ENCODE measurements around the gene FTCD. TPM values are rescaled to one million over a fixed set of nuclear protein-coding genes. Genes with fewer than 3 reads are reported as not detected.
"Not testable (repeated sequence)": the region's sequence is repeated elsewhere in the genome, so short reads cannot be mapped to it uniquely, and the experiment has no call there.

FTCD gene
- total and polyA plus RNA-seq, 3 donors from 2014 or later, result 49.2 to 63.5 (median 50.5) TPM

DNA sequence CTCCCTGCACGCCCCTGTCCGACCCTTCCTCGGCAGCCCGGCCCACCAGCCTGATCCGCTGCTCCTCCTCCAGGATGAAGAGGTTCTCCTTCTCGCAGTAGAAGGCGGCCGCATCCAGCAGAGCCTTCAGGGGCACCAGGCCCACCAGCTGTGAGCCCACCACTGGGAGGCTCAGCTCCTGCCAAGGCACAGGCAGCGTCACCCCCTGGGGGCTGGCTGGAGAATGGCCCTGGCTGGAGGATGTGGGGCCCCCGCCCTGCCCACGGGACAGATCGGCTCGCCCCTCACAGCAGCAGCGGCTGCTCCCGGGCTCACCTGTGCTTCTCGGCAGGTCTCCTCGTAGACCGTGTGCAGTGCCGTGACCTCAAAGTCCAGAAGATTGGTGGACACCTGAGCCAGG lies 5.3 kb downstream of the FTCD start:
- H3K27me3 ChIP-seq, result no peaks in the 10 kb centered on the region
- TF ChIP-seq, protein P1, sequence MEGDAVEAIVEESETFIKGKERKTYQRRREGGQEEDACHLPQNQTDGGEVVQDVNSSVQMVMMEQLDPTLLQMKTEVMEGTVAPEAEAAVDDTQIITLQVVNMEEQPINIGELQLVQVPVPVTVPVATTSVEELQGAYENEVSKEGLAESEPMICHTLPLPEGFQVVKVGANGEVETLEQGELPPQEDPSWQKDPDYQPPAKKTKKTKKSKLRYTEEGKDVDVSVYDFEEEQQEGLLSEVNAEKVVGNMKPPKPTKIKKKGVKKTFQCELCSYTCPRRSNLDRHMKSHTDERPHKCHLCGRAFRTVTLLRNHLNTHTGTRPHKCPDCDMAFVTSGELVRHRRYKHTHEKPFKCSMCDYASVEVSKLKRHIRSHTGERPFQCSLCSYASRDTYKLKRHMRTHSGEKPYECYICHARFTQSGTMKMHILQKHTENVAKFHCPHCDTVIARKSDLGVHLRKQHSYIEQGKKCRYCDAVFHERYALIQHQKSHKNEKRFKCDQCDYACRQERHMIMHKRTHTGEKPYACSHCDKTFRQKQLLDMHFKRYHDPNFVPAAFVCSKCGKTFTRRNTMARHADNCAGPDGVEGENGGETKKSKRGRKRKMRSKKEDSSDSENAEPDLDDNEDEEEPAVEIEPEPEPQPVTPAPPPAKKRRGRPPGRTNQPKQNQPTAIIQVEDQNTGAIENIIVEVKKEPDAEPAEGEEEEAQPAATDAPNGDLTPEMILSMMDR (IDR thresholded peaks at IDR 0.05), result no peak
- TF ChIP-seq POLR2A (IDR thresholded peaks at IDR 0.05), result no peak
- no peak overlapping the region for H3K4me3 ChIP-seq
- H3K36me3 ChIP-seq (ENCODE audit: low read depth, missing control alignments), result no peaks in the 10 kb centered on the region
- peaks cover 16% of the 10 kb centered on the region for H3K4me1 ChIP-seq
- H3K27ac ChIP-seq, result no peak overlapping the region
- DNase-seq, result peak; percentile 9
- intact Hi-C loops (cut with DNase I; ENCODE audit: low total_unique reads), result no loop called here
- no peaks in the 10 kb centered on the region for H3K9me3 ChIP-seq
- 89 to 97% methylated on average over 7 to 19 of the region's 19 CpGs for whole genome bisulfite sequencing, 2 donors

DNA sequence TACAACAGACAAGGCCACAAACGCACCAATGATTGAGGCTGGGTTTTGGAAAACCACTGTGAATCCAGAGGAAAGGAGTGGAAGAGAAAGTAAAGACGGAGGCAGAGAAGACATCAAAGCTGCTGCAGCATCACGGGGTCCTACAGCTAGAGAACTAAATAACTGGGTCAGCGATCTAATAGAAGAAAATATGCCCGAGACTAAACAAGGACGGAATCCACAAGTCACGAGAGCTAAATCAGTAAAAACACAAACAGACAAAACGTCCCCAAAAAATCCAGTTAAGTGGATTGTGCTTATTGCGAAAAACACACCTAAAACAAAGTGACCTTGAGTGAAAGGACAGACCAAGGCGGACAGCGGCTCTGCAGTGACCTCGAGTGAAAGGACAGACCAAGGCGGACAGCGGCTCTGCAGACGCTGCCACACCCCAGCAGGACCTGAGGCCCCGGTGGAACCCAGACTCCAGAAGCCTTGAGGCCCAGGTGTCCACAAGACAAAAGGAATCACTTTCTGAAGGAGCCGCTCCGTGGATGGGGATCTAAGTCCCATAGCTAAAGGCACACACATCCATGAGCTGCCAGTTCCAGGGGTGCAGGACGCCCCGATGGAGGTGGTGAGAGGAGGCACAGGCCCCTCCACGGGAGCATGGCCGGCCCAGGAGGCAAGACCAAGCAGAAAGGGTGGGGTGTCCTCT lies 6.0 kb downstream of the FTCD start:
- intact Hi-C loops (cut with DNase I; ENCODE audit: low total_unique reads), result no loop called here
- Histone ChIP-seq H3K27ac (no peak overlapping the region), H3K4me3 (no peak overlapping the region), H3K4me1 (peaks cover 16% of the 10 kb centered on the region), H3K9me3 (no peaks in the 10 kb centered on the region), H3K27me3 (no peaks in the 10 kb centered on the region), H3K36me3 (ENCODE audit: low read depth, missing control alignments) (no peaks in the 10 kb centered on the region)
- WGBS, 2 donors, result 72 to 79% methylated on average over 22 of the region's 22 CpGs
- TF ChIP-seq, protein P1 (IDR thresholded peaks at IDR 0.05), result no peak
- TF ChIP-seq POLR2A (IDR thresholded peaks at IDR 0.05), result no peak
- no peak for DNase-seq

DNA sequence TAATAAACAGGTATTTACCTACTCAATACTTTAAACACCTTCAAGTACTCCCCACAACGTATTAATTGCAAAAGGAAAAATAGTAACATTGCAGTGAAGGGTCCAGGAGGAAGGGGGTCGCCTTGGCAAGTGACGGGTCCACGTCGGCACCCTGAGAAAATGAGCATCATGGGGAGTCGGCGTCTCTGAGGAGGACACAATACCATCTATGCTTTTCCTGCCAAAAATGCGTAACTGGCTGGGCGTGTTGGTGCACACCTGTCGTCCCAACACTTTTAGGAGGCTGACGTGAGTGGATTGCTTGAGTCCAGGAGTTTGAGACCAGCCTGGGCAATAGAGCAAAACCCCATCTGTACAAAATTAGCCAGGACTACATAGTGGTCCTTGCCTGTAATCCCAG lies 7.3 kb downstream of the FTCD start:
- no peak for DNase-seq
- intact Hi-C loops (cut with DNase I; ENCODE audit: low total_unique reads), result no loop called here
- WGBS, 2 donors, result 86 to 91% methylated on average over 11 of the region's 11 CpGs

DNA sequence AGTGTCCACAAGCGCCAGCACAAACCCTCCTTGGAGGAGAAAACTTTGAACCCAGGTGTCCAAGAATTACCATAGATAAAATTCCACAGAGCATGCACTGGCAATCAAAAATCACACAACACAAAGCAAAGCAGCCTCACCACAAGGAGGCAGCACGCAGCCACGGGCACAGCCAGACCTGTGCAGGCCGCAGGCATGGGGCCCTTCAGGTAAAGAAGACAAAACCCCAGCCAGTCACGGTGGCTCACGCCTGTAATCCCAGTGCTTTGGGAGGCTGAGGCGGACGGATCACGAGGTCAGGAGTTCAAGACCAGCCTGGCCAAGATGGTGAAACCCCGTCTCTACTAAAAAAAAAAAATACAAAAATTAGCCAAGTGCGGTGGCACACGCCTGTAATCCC lies 8.0 kb downstream of the FTCD start:
- H3K4me3 ChIP-seq; H3K9me3 ChIP-seq; H3K4me1 ChIP-seq; H3K36me3 ChIP-seq (ENCODE audit: low read depth, missing control alignments); intact Hi-C loops (cut with DNase I; ENCODE audit: low total_unique reads); H3K27me3 ChIP-seq; H3K27ac ChIP-seq: not testable (repeated sequence)
- DNase-seq, result peak; percentile 76
- 86 to 93% methylated on average over 12 of the region's 12 CpGs for WGBS, 2 donors
- TF ChIP-seq, protein P1 (IDR thresholded peaks at IDR 0.05), result peak; percentile 26 to 50 (median 39)

More for the DNA sequence above, 7.3 kb downstream of the FTCD start:
- H3K27me3 ChIP-seq, result no peaks in the 10 kb centered on the region
- peaks cover 14% of the 10 kb centered on the region for H3K4me1 ChIP-seq
- no peak for TF ChIP-seq POLR2A (IDR thresholded peaks at IDR 0.05)
- TF ChIP-seq, protein P1 (IDR thresholded peaks at IDR 0.05), result no peak
- H3K9me3 ChIP-seq, result no peaks in the 10 kb centered on the region
- no peaks in the 10 kb centered on the region for H3K36me3 ChIP-seq (ENCODE audit: low read depth, missing control alignments)
- no peak overlapping the region for H3K4me3 ChIP-seq
- H3K27ac ChIP-seq, result no peak overlapping the region

DNA sequence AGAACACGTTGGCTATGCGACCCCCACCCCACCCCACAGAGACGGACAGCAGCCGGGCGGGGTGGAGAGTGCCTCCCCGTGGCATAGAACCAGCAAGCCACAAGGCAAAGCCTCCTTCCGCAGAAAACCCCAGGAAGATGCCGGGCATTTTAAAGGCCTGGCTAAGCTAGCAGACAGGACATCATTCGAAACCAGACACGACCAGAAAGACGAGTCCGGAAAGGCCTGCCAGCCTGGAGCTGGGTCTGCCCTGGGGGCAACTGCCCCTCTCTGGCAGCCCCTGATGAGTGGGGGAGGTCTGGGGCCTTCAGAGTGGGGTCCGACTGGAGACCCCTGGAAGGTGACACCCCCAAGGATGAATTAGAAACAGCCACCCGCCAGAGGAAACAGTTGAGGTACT lies 8.5 kb downstream of the FTCD start:
- no peak overlapping the region for H3K4me3 ChIP-seq
- no peak overlapping the region for H3K27ac ChIP-seq
- TF ChIP-seq POLR2A (IDR thresholded peaks at IDR 0.05), result no peak
- TF ChIP-seq, protein P1 (IDR thresholded peaks at IDR 0.05), result no peak
- H3K9me3 ChIP-seq, result no peaks in the 10 kb centered on the region
- intact Hi-C loops (cut with DNase I; ENCODE audit: low total_unique reads), result no loop called here
- peaks cover 10% of the 10 kb centered on the region for H3K4me1 ChIP-seq
- WGBS, 2 donors, result 77 to 82% methylated on average over 14 of the region's 14 CpGs
- H3K27me3 ChIP-seq, result no peaks in the 10 kb centered on the region
- no peak for DNase-seq
- H3K36me3 ChIP-seq (ENCODE audit: low read depth, missing control alignments), result no peaks in the 10 kb centered on the region
